DMS 273 (cell line): Measurements from ENCODE around the gene EFCAB6.
A peak's percentile ranks its signal among the peaks of the same experiment; 100 is the strongest.

ENCODE experiments used
- DNase-seq: peaks from one replicate; lab custom pipeline; 2025; ENCODE audit not compliant: unreplicated experiment; lab: John Stamatoyannopoulos, UW

The EFCAB6 gene

DNA sequence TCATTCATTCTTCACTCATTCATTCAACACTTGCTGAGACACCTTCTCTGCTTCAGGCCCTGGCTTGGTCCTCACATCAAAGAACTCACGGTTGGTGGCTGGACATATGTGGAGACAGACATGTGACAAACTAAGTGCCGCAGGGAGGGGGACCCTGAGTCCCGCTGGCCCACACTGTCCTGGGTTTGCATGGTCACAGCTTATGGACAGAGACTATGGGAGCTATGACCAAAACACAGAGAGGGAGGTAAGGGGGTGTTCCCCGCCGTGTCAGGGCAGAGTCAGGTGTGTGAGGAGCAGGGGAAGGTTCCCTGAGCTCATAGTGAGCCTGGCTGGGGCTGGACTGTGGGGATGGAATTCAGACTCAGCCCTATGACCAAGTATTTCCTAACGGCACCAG is 277.2 kb downstream of the EFCAB6 start:
- no peak for DNase-seq

DNA sequence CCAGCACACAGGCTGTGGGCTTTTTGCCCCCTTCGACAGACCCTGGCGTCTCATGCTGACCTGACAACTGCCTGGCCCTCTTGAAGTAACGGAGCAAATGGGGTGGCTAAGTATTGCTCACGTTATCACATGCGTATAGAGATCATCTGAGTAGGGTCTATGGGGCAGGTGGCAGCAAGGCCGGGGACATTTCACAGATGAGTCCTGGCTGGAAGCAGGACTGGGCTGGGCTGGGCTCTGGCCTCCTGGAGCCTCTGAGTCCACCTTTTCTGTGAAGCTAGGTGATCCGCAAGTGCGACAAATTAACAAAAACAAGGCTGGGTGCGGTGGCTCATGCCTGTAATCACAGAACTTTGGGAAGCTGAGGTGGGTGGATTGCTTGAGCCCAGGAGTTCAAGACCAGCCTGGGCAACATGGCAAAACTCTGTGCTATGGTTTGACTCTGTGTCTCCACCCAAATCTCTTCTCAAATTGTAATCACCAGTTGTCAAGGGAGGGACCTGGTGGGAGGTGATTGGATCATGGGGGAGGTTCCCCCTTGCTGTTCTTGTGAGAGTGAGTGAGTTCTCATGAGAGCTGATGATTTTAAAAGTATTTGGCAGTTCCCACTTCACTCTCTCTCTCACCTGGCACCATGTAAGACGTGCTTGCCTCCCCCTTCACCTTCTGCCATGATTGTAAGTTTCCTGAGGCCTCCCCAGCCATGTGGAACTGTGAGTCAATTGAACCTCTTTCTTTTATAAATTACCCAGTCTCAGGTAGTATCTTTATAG is 278.3 kb downstream of the EFCAB6 start:
- DNase-seq, result no peak

DNA sequence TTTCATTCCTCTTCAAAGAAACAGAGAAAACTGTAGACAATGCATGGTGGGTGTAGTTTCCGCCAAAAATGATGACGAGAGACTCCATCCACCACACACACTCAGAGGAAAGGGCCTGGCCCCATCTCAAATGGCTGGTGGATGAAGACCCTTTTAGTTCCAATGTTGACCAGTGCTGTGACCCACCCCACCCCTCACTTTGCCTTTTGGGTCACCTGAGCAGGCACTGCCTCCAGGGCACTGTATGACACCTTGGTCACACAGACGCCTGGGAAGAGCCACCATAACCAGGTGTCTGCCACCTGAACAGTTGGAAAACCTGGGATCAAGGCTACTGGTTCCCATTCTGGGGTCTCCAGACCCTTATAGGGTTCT is 279.0 kb downstream of the EFCAB6 start:
- no peak for DNase-seq

DNA sequence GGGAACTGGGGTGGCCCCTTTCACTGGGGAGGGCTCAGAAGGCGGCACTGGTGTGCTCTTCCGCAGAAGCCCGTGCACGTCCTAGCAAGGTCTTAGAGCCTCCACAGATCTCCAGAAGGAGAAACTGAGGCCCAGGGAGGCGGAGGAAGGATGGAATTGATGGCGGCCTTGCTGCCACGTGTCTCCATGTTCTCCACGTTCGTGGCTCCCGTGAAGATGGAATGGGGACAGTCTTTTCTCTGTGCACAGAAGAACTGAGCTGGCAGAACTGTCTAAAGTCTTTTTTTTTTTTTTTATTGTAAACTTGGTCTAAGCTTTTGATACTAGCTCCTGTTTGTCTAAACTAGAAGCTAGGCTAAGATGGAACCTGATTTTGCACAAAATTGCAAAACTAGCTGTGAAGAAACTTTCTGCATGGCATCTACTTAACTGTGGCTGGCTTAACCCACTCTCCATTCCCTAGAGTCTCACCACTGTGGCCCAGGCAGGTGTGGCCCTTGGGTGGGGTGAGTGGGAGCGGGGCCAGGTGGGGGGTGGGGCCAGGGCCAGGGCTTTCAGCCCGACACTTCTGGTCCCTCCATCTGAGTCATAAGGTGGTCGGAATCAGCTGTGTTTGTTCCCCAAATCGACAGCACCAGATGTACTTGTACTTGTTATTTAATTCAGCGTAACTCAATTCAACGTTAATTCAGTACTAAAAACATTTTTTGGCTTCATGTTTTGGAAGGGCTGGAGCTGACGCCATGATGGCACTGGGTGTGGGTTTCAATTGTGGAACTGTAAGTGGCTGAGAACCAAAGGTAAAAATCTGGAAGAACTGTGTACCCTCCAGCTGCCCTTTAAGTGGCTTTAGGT is 279.6 kb downstream of the EFCAB6 start:
- DNase-seq, result no peak

DNA sequence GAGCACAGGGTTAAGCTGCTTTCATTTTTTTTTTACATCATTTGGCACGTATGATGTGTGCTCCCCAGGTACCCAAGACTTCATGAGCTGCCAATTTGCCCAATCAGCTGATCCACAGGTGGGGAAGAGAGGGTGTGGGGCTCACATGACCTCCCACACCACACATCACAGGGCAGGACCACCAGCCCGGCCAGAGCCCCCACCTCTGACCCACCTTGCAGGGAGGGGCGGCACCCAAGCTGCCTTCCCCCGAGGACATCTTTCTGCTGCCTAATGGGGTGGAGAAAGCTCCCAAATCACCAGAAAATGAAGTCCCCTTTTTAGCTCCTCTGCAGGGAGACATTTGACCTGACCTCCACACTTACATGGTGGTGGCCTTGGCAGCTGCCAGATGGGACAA is 280.5 kb downstream of the EFCAB6 start:
- no peak for DNase-seq

DNA sequence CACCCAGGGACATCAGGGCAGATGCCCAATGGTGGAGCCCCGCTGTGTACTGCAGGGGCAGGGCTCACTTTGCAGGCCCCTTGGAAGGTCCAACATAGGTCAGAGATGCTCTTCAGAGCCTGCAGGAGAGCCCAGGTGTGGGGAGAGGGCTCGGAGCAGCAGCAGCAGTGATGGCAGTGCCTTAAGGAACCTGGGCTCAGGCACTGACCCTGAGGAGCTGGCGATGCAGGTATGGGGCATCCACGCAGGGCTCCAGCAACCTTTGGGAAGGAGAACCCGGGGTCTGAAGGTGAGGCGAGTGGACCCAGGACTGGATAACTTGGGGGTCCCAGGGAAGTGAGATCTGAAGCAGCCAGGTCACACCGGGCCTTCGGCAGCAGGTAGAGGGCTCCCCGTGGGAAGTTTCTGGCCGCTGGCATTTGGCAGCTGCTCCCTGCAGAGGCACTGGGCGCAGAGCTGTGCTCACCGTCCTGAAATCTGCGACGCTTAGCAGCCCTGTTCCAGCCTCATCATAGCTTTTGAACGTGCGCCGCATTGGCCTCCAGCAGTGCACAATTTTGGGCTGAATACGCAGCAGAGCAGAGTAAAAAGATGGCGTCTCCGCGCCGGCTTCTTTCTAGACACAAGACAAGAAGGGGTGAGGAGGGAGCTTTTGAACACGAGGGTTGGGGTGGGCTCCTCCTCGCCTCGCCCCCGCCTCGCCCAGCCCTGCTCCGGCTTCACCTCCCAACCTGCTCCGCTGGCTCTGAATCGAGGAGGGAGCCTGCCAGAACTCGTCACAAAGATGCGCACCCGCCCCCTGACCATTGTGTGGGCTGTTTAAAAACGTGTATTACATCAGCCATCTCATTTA is 281.5 kb downstream of the EFCAB6 start:
- no peak for DNase-seq

DNA sequence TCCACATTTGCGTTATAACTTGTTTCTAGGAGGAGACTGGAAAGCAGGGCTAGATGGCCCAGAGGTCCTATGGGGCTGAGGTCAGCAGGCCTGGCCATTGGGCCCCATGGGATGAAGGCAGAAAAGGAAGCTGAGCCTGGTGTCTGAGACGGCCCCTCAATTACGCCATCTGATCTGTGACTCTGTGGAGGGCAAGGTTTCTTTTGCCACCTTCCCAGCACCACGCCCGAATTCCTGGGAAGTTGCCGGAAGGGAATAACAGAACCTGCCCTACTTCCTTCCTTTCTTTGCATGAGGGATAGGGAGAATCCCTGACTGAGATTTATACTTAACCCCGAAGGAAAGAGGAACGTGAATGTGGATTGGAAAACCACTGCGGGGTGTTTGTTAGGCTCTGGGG is 282.2 kb downstream of the EFCAB6 start:
- no peak for DNase-seq

DNA sequence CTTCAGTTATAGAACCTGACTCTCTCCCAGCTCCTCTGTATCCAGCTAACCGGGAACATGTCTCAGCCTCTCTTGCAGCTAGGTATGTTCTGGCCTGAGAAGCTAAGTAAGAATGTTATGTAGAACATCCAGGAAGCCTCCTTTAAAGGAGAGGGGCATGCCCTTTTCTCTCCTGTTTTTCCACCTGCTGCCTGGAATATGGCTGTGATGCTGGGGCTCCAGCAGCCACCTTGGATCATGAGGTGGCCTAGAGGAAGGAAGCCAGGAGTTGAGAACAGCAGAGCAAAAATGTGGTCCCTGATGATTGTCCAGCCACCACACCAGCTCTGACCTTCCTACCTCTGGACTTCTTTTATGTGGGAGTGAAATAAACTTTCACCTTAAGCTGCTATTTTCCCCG is 282.6 kb downstream of the EFCAB6 start:
- no peak for DNase-seq

DNA sequence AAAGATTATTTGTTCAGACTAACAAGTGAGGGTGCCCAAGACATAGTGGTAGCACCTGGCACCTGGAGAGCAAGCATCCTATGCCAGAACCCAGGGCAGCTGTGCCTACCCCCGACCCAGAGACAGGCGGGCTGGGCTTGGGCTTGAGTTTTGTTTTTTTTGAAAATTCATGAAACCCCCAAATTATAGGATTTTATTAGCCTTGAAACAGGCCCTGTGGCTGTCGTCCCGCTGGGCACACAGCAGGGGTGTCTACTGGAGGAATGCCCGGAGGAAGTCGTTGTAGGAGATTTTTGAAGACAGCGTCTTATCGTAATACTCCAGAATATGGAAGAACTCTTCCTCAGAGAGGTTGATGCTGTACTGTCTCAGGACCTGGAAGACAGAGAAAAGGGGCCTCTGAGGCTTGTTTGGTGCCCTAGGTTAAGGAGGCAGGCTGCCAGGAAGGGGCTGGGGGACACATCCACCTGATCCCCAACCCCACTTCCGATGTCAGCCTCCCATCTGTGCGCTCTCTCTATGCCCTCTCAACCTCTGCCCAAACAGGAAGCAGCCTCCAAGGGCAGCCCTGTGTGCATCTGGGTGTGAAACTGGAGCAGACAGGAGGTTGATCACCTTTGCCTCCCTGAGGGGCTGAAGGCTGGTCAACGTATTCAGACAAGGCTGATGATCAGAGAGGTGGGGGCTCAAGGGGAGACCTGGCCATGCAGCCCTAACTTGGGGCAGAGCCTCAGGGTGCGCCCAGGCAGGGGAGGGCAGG is 283.3 kb downstream of the EFCAB6 start:
- DNase-seq, result no peak

DNA sequence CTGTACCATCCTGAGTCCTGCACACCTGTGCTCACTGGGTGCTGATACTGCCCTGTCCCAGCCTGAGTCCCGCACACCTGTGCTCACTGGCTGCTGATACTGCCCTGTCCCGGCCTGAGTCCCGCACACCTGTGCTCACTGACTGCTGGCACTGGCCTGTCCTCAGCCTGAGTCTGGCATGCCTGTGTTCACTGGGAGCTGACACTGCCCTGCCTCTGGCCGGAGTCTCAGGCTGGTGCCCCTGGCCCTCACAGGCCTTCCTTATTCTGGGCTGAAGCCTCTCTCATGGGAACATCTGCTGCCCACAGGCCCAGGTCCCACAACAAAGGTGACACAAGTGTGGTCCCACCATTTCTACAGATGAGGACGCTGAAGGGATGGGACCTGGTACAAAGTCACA is 285.2 kb downstream of the EFCAB6 start:
- DNase-seq, result no peak

DNA sequence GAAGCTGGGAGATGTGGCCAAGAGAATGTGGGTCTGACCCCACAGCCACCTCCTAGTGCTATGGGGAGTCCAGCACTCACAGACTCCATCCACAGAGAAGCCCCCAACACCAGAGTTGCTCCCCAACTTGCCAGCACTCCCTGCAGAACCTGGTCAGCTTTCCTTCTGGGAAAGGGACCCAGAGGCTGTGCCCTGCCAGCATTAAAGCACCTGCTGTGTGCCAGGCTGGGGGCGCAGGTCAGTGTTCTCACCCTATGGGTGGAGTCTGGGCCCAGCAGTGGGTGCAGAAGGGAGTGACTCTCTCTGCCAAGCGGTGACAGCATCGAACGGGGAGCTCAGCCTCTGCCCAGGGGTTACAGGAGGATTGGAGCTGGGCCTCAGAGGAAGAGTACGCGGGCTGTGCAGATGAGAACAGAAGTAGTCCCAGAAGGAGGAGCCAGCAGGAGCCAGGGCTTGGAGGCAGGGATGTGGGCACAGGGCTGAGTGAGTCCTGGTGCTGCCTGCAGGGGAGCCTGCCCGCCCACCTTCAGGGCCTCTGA is 285.9 kb downstream of the EFCAB6 start:
- no peak for DNase-seq

DNA sequence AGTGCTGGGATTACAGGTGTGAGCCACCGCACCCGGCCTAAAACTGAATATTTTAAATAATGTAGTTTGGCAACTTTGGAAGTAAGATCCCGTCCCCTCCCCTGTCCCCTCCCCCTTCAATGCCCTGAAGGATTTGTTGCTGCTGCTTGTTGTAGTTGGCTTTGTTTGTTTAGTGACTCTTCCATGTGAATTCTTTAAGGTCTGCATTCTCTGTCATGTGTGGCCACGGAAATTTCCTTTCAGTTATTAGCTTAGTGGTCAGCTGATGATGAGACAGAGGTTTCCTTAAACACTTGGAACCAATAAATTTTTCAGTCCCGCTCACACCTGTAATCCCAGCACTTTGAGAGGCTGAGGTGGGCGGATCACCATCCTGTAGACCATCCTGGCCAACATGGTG is 290.4 kb downstream of the EFCAB6 start:
- no peak for DNase-seq

DNA sequence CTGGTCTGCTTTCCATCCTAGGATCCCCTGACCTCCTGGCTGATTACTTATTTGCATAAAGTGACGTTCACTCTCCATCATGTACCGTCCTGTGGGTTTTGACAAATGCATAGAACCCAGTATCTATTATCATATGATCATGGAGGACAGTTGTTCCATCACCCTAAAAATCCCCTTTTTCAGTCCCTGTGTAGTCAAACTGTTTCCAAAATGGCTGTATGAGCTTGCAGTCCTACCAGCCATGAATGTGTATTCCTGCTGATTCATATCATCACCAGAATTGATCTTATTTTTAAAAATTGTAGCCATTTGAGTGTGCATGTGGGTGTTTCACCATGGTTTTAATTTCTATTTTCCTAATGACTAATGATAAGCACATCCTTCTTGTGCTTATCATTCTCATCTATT is 291.5 kb downstream of the EFCAB6 start:
- DNase-seq, result no peak

DNA sequence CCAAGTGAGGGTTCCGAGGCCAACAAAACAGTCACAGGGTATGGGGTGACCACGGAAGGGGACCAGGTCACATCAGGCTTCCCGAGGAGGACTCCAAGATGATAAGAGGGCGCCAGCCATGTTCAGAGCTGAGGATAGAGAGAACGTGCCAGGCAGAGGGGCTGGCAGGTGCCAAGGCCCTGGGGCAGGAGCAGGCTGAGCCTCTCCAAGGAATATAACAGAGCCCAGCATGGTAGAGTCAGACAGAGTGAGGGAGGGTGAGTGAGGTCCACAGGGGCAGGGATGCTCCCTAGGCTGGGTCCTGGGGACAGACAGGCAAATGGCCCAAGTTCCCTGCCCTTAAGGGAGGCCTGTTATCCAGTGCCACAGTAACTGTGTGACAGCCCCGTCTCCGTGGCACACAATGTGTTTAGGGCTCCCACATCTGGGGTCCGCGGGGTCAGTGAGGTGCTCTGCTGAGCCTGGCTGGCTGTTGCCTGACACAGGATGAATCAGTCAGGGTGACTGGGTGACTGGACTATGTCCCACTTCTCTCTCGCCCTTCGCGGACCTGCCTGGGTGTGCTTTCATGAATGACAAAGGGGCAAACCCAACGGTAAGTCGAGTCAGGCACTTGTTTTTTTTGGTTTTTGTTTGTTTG is 295.0 kb downstream of the EFCAB6 start:
- DNase-seq, result no peak

DNA sequence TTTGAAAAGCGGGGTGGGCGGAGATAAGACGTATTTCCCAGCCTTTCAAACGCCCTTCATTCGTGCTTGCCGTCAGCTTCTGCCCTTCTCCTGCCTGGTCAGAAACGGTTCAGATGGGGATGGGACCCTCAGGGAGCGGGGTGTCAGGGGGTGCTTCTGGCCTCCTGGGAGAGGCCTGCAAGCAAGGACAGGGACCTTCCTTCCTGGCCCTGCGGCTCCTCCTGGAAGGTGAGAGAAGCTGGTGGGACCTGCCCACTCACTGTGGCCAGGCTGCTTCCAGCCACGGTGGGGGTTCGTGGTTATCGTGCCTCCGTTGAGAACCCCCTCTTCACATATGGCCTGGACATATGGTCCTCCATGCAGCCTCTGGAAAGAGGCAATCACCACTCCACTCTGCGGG is 295.7 kb downstream of the EFCAB6 start:
- no peak for DNase-seq

DNA sequence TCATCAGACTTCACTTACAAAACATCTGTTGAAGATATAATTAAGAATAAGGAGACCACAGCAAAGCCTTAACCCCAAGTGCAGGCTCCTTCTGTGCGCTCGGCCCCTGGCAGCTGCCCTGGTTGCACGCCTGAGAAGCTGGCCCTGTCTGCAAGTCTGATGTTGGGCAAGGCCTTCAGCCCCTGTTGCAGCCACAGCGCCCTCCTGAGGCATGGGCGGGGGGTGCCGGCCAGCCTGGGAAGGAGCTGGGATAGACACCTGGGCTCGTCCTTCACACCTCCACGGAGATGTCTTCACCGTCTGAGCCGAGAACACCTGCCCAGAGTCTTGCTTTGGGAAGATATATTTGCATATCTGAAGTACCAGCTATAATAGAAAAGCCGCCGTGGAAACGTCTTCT is 296.2 kb downstream of the EFCAB6 start:
- DNase-seq, result peak; percentile 8

DNA sequence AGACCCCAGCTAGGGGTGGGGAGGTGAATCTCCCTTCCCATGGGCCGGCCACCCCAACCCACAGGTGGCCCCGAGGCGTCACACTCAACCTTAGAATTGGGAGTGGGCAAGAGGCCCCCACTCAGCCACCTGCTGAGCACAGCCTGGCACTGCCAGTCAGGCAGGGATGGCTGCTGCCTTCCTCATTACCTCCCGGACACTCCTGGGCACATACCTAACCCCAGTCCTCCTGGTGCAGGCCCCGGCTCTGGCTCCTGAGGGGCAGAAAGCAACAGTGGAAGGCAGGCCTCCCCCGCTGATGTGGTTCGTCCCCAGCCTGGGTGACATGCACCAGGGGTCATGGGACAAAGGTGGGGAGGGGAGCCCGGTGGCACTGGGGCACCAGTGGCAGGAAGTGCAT is 296.7 kb downstream of the EFCAB6 start:
- DNase-seq, result no peak

DNA sequence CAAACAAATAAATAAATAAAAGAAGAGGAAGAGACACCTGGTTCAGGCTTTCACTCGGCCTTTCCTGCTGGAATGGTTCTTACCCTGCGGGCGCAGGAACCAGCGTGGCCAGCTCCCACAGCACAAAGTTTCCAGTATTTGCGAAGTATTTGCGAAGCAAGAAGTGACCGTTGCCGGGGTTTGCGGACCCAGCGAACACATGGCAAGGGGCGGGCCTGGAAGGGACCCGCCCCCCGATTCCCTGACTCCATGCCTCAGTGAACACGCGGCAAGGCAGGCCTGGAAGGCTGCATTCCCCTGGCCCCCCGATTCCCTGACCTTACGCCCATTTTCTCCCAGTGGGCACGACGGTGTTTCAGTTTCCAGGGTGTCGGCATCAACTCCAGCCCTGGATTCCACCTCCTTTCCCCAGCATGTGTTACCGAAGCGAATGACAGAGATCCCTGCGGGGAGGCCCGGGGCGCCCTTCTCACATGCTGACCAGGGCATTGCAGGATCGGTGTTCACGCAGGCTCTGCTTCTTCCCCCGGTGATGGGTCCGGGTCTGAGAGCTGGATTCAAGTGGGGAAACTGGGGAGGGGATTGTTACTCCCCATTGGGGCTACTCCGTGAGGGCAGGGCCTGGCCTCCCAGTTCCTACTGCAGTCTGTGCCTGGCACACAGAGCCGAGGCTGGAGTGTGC is 297.5 kb downstream of the EFCAB6 start:
- DNase-seq, result no peak

DNA sequence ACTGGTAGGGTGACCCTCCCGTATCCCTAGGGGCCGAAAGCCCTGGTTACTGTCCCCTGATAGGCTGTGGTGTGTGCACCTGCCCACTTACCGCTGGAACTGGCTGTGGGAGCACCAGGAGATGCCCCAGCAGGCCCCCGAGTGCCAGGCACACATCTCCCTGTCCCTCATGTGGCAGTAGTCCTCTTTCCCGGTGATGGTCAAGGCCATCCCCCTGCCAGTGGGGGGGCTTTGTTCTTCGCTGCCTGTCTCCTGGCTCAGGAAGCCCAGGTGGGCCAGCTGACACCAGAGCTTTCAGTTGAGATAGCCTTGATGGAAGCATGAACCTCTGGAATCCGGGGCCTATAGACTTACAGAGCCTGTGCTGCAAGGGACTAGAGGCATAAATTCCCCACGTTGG is 299.8 kb downstream of the EFCAB6 start:
- DNase-seq, result no peak
